Uterus (tissue), 4 donors: ENCODE measurements around the gene NLGN3. TPM values are rescaled to one million over a fixed set of nuclear protein-coding genes. Genes with fewer than 3 reads are reported as not detected.

ENCODE experiments used
- DNase-seq, 2 donors: peaks; one replicate each; pipeline ENCODE4 v3.0.0-alpha.2; 2019 to 2020
- H3K27ac ChIP-seq, 2 donors: fragments of 200-600 bp; sonication (generic); 1 replicate in 1 of 2; 2 replicates in 1 of 2; pipeline ENCODE4 v1.5.1; 2016 to 2018
- H3K27me3 ChIP-seq, 2 donors: fragments of 200-600 bp; sonication (generic); one replicate each; pipeline ENCODE4 v1.5.1; 2018 to 2019; ENCODE audit warnings: control low read depth in 1 of 2
- H3K36me3 ChIP-seq, 2 donors: fragments of 200-600 bp; sonication (generic); one replicate each; pipeline ENCODE4 v1.5.1; 2019; ENCODE audit warnings: control low read depth in 1 of 2
- H3K4me1 ChIP-seq, 2 donors: fragments of 200-600 bp; sonication (generic); one replicate each; pipeline ENCODE4 v1.5.1; 2018 to 2019; ENCODE audit warnings: control low read depth in 1 of 2
- H3K4me3 ChIP-seq, 2 donors: fragments of 200-600 bp; sonication (generic); 1 replicate in 1 of 2; 2 replicates in 1 of 2; pipeline ENCODE4 v1.5.1; 2018 to 2019; ENCODE audit warnings: mild to moderate bottlenecking in 1 of 2
- H3K9me3 ChIP-seq, 2 donors: fragments of 200-600 bp; sonication (generic); one replicate each; pipeline ENCODE4 v1.5.1; 2019; ENCODE audit warnings: control low read depth in 1 of 2
- CTCF ChIP-seq, 4 experiments: fragments of 200-600 bp in 2 of 4; fragments of 450-650 bp in 2 of 4; sonication (generic) in 2 of 4; IDR thresholded peaks; one replicate each; pipeline ENCODE4 v1.5.1; 2016 to 2019; ENCODE audit warnings: antibody characterized with exemption in 4 of 4, mild to moderate bottlenecking in 2 of 4, moderate library complexity in 1 of 4
- POLR2A ChIP-seq, 2 donors: fragments of 450-650 bp; IDR thresholded peaks; one replicate each; pipeline ENCODE4 v1.6.1; 2016; ENCODE audit warnings: antibody characterized with exemption in 2 of 2, mild to moderate bottlenecking in 1 of 2, moderate library complexity in 1 of 2
- intact Hi-C: fragments of 100-400 bp; cut with DNase I; formaldehyde crosslinking; loops from one replicate; pipeline ENCODE4 v1.15.1; 2023; ENCODE audit warnings: low total_unique reads
- total RNA-seq, 4 donors: library from RNA; depleted of rRNA in 3 of 4; stranded (reverse); fragments of >200 nt in 3 of 4; gene quantifications; one replicate each; pipeline versions ENCODE4 v1.1.0 to v1.2.4, GENCODE V29; 2014 to 2023
- donor health status: DM: yes; HTN: yes; CAD: no.

Gene NLGN3
- total RNA-seq, 4 donors from 2014 or later = 1.7 to 14.4 (median 5.1) TPM; not detected in 1

DNA sequence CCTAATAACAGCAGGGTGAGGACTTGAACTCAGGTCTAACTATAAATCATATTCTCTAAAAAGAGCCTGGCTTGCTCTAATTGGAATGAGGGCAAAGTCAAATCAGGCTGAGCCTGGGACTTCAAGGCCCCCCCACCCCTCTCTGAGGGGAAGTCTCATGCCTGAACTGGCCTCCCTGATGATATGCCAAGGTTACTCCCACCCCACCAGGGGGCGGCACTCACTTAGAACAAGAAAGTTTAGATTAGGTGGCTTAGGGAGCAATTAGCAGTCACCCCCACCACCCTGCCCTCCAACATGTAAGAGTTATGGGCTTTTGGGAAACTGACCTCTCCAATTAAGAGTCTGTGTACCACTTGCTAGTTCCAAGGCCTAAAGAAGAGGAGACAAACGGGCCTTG lies 46.3 kb upstream of the NLGN3 start:
- Histone ChIP-seq H3K4me1 (no peaks in the 10 kb centered on the region), H3K27ac (peak overlapping the region in 1 of 2 donors; percentile 24), H3K4me3 (no peak overlapping the region), H3K9me3 (no peaks in the 10 kb centered on the region), H3K36me3 (no peaks in the 10 kb centered on the region), H3K27me3 (no peaks in the 10 kb centered on the region)
- peak; percentile 33 to 52 (median 46) for TF ChIP-seq CTCF (IDR thresholded peaks at IDR 0.05)
- TF ChIP-seq POLR2A (IDR thresholded peaks at IDR 0.05) = no peak
- DNase-seq = peak; percentile 48 to 69
- intact Hi-C loops = no loop called here

DNA sequence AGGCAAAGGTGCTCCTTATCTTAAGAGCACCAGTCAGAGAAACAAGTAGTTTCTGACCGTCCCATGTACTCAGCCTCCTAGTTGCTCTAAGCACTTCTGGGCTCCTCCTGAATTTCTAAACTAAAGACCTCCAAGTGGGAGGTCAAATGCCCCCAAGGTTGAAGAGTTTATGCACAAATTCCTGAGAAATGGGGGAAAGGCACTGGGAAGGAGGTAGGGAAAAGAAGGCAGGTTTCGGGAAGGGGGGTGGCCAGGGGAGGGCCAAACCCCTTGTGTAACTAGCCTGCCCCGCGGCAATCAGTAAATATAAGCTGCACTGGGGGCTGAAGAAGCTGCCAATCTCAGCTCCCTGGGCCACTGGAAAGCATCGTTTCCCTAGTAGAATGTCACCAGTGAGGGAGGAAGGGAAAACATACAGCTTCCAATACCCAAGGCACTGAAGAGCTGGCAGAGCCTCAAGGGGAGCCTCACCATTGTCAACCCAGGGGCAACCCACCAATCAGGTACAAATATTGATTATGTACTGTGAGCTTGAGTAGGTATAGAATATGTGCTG lies 45.6 kb upstream of the NLGN3 start:
- H3K27ac ChIP-seq = no peak overlapping the region
- TF ChIP-seq CTCF (IDR thresholded peaks at IDR 0.05) = no peak
- TF ChIP-seq POLR2A (IDR thresholded peaks at IDR 0.05) = no peak
- DNase-seq = no peak

DNA sequence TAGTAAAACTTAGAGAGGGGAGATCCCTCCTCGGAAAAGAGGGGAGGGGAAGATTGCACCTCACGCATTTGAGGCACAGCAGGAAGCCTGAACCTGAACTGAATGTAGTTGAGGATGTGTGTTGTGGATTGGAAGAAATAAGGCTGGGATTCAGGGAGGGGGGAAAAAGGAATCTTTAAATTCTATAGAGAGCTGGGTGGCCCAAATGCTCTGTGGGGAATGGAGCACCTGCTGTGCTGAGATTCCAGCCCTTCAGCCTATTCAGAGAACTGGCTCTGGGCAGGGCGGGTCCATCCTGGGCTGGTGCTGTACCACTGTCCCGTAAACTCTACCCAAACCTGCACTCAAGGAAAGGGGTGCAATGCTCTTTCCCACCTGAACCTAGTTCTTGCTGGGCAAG lies 44.9 kb upstream of the NLGN3 start:
- Histone ChIP-seq H3K9me3 (no peaks in the 10 kb centered on the region), H3K4me3 (no peak overlapping the region), H3K4me1 (no peaks in the 10 kb centered on the region), H3K36me3 (no peaks in the 10 kb centered on the region), H3K27me3 (no peaks in the 10 kb centered on the region), H3K27ac (no peak overlapping the region)
- no peak for TF ChIP-seq CTCF (IDR thresholded peaks at IDR 0.05)
- TF ChIP-seq POLR2A (IDR thresholded peaks at IDR 0.05) = no peak
- no peak for DNase-seq
- intact Hi-C loops = no loop called here

More for the DNA sequence above, 45.6 kb upstream of the NLGN3 start:
- intact Hi-C loops = no loop called here
- Histone ChIP-seq H3K4me1 (no peaks in the 10 kb centered on the region), H3K27me3 (no peaks in the 10 kb centered on the region), H3K36me3 (no peaks in the 10 kb centered on the region), H3K4me3 (no peak overlapping the region), H3K9me3 (no peaks in the 10 kb centered on the region)

GRCh38 chrX:71100581-71101505 lies 43.8 kb upstream of the NLGN3 start:
- no peaks in the 10 kb centered on the region for H3K4me1 ChIP-seq
- H3K9me3 ChIP-seq = no peaks in the 10 kb centered on the region
- H3K27ac ChIP-seq = no peak overlapping the region
- no peaks in the 10 kb centered on the region for H3K27me3 ChIP-seq
- DNase-seq = no peak
- no peak overlapping the region for H3K4me3 ChIP-seq
- TF ChIP-seq CTCF (IDR thresholded peaks at IDR 0.05) = no peak
- TF ChIP-seq POLR2A (IDR thresholded peaks at IDR 0.05) = no peak
- intact Hi-C loops = no loop called here
- H3K36me3 ChIP-seq = no peaks in the 10 kb centered on the region

- Histone ChIP-seq H3K9me3 (no peaks in the 10 kb centered on the region), H3K4me1 (no peaks in the 10 kb centered on the region), H3K27ac (no peak overlapping the region), H3K27me3 (no peaks in the 10 kb centered on the region), H3K4me3 (no peak overlapping the region), H3K36me3 (no peaks in the 10 kb centered on the region)
- no peak for TF ChIP-seq POLR2A (IDR thresholded peaks at IDR 0.05)
- TF ChIP-seq CTCF (IDR thresholded peaks at IDR 0.05) = no peak
- intact Hi-C loops = no loop called here
- DNase-seq = no peak
Measured at GRCh38 chrX:71102292-71102691, 42.3 kb upstream of the NLGN3 start.
